Peyer's patch (tissue), 4 donors: Measurements from ENCODE around the gene AKAP6.

Experiments
- POLR2A ChIP-seq, 2 donors: fragments of 450-650 bp; IDR thresholded peaks; one replicate each; pipeline ENCODE4 v1.5.1; 2017; ENCODE audit warnings: antibody characterized with exemption in 2 of 2, mild to moderate bottlenecking in 2 of 2, moderate library complexity in 2 of 2
- TF ChIP-seq, protein P1 (sequence below), 6 experiments: fragments of 450-650 bp in 4 of 6; fragments of 200-600 bp in 2 of 6; sonication (generic) in 1 of 6; IDR thresholded peaks; one replicate each; pipeline ENCODE4 v1.5.1; 2017 to 2019; ENCODE audit warnings: antibody characterized with exemption in 6 of 6, mild to moderate bottlenecking in 3 of 6, moderate library complexity in 1 of 6

DNA sequence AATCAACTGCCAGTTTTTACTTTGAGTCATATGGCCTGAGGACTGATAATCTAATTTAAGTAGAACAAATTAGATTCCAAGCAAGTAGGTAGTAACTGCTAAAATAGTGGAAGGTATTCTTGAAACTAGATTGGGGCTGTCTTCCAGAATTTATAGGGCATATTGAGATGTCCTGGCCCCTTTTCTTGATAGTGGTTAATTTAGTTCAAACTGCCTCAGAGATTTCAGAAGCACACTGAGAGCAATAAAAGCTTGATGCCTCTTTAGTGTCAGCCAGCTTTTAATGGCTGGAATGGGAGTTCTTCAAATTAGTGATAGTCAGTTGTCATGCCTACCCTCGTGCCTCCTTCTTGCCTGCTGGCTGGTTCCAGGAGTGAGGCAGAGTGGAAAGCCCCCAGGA is 120.5 kb downstream of the AKAP6 start:
- TF ChIP-seq, protein P1, sequence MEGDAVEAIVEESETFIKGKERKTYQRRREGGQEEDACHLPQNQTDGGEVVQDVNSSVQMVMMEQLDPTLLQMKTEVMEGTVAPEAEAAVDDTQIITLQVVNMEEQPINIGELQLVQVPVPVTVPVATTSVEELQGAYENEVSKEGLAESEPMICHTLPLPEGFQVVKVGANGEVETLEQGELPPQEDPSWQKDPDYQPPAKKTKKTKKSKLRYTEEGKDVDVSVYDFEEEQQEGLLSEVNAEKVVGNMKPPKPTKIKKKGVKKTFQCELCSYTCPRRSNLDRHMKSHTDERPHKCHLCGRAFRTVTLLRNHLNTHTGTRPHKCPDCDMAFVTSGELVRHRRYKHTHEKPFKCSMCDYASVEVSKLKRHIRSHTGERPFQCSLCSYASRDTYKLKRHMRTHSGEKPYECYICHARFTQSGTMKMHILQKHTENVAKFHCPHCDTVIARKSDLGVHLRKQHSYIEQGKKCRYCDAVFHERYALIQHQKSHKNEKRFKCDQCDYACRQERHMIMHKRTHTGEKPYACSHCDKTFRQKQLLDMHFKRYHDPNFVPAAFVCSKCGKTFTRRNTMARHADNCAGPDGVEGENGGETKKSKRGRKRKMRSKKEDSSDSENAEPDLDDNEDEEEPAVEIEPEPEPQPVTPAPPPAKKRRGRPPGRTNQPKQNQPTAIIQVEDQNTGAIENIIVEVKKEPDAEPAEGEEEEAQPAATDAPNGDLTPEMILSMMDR (IDR thresholded peaks at IDR 0.05): no peak
- no peak for TF ChIP-seq POLR2A (IDR thresholded peaks at IDR 0.05)
